ENCODE data around the gene DIP2C.
"Not testable (repeated sequence)": the region's sequence is repeated elsewhere in the genome, so short reads cannot be mapped to it uniquely, and the experiment has no call there.

Gene DIP2C

GRCh38 chr10:429696-430095 is 259.8 kb downstream of the DIP2C start:
- DNase-seq: no peak

GRCh38 chr10:427761-428519 is 261.5 kb downstream of the DIP2C start:
- no peak for DNase-seq

GRCh38 chr10:425365-425764 is 264.1 kb downstream of the DIP2C start:
- DNase-seq: not testable (repeated sequence)

GRCh38 chr10:424724-425123 is 264.7 kb downstream of the DIP2C start:
- DNase-seq: not testable (repeated sequence)

GRCh38 chr10:423178-423577 is 266.3 kb downstream of the DIP2C start:
- DNase-seq: no peak

- DNase-seq: no peak
Measured at GRCh38 chr10:422675-423074, 266.8 kb downstream of the DIP2C start.

GRCh38 chr10:422241-422640 is 267.2 kb downstream of the DIP2C start:
- no peak for DNase-seq

GRCh38 chr10:421170-421569 is 268.3 kb downstream of the DIP2C start:
- DNase-seq: no peak

GRCh38 chr10:420154-421121 is 269.0 kb downstream of the DIP2C start:
- no peak for DNase-seq

- no peak for DNase-seq
Measured at GRCh38 chr10:418894-419293, 270.6 kb downstream of the DIP2C start.

GRCh38 chr10:418226-418625 is 271.2 kb downstream of the DIP2C start:
- DNase-seq: no peak

GRCh38 chr10:416091-416515 is 273.4 kb downstream of the DIP2C start:
- DNase-seq: no peak

- no peak for DNase-seq
Measured at GRCh38 chr10:413662-414071, 275.8 kb downstream of the DIP2C start.

GRCh38 chr10:412109-412508 is 277.4 kb downstream of the DIP2C start:
- DNase-seq: no peak

GRCh38 chr10:411603-412002 is 277.9 kb downstream of the DIP2C start:
- no peak for DNase-seq

GRCh38 chr10:409408-410040 is 279.9 kb downstream of the DIP2C start:
- DNase-seq: no peak

- DNase-seq: no peak
Measured at GRCh38 chr10:408236-408635, 281.2 kb downstream of the DIP2C start.

GRCh38 chr10:406976-407375 is 282.5 kb downstream of the DIP2C start:
- DNase-seq: no peak

- DNase-seq: no peak
Measured at GRCh38 chr10:405648-406047, 283.8 kb downstream of the DIP2C start.

- no peak for DNase-seq
Measured at GRCh38 chr10:404991-405390, 284.5 kb downstream of the DIP2C start.

GRCh38 chr10:404346-404745 is 285.1 kb downstream of the DIP2C start:
- DNase-seq: no peak

GRCh38 chr10:398954-399353 is 290.5 kb downstream of the DIP2C start:
- no peak for DNase-seq

GRCh38 chr10:397321-398068 is 292.0 kb downstream of the DIP2C start:
- DNase-seq: no peak
